Measurements from ENCODE around the gene ZC3H12D.

DNA sequence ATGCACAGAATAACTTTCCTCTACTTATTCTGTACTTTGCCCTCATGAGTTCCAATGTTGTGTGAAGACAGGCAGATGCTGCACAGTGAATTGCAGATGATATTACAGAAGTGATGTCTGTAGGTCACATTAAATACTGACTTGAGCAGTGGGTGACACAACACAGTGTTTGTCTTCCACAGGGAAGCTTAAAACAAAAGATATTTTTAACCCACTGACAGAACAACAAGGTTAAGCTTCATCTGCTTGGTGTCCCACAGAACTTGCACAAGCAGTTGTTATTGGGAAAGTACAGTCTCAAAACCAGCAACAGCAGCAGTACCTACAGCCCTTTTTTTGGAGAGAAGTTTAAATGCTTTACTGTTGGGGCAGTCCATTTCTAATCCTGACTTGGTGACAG, 74.3 kb downstream of the ZC3H12D start:
- TF ChIP-seq, protein P1, sequence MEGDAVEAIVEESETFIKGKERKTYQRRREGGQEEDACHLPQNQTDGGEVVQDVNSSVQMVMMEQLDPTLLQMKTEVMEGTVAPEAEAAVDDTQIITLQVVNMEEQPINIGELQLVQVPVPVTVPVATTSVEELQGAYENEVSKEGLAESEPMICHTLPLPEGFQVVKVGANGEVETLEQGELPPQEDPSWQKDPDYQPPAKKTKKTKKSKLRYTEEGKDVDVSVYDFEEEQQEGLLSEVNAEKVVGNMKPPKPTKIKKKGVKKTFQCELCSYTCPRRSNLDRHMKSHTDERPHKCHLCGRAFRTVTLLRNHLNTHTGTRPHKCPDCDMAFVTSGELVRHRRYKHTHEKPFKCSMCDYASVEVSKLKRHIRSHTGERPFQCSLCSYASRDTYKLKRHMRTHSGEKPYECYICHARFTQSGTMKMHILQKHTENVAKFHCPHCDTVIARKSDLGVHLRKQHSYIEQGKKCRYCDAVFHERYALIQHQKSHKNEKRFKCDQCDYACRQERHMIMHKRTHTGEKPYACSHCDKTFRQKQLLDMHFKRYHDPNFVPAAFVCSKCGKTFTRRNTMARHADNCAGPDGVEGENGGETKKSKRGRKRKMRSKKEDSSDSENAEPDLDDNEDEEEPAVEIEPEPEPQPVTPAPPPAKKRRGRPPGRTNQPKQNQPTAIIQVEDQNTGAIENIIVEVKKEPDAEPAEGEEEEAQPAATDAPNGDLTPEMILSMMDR (IDR thresholded peaks at IDR 0.05) = no peak
- no peak for TF ChIP-seq POLR2AphosphoS5 (IDR thresholded peaks at IDR 0.05)
- TF ChIP-seq POLR2A (IDR thresholded peaks at IDR 0.05) = no peak
